ENCODE measurements around the gene TF. TPM values are rescaled to one million over a fixed set of nuclear protein-coding genes. Genes with fewer than 3 reads are reported as not detected.

Gene TF
- polyA plus RNA-seq, 3 donors, result 0.73 TPM; not detected in 2

DNA sequence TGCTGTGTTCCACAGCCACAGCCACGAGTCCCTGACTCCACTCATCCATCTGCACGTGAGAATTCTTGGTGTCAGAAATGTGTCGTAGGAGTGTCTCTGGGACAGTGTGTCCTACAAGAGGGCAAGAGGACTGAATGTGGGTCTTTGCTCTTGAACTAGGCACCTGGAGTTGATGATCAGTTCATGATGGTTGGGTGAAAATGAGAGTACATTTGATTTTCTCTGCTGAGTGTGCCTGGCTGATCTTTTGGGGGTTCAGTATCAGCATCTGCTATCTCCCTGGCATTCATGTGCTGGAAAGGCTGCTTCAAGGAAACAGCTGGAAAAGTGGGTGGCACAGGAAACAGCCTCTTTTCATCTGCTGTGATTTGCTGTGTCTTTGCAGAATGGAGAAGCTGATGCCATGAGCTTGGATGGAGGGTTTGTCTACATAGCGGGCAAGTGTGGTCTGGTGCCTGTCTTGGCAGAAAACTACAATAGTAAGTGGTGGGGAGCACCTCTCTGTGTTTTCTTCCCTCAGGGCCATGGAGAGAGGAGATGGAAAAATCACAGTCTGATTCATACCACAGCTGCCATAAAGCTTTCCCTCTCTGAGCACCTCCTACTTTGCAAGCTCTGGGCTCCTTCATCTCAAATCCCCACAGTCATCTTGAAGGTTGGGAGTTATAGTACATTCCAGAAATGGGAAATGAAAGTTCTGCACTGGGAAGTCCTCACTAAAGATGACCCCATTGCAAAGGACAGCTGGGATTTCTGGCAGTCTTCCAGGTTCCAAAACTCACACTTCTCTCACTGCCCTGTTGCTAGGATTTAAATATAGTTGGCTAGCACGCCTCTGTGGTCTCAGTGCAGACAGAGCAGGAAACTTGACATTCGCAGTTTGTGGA is 17.8 kb downstream of the TF start:
- H3K4me1 ChIP-seq (ENCODE audit: control insufficient read depth in 1 of 2, insufficient read depth in 2 of 2, low read length in 2 of 2), result no peaks in the 10 kb centered on the region
- peaks cover 0 to 2% of the 10 kb centered on the region in 2 donors for H3K27me3 ChIP-seq (ENCODE audit: control insufficient read depth in 2 of 2, insufficient read depth in 2 of 2, low read length in 2 of 2)
- no peaks in the 10 kb centered on the region for H3K36me3 ChIP-seq (replicated peaks in 1 of 2; ENCODE audit: control insufficient read depth in 1 of 2, insufficient read depth in 2 of 2, low read length in 2 of 2)
- Mint-ChIP-seq H3K9me3 (peaks cover 0 to 2% (median 0%) of the 10 kb centered on the region in 7 donors), H3K27ac (no peak overlapping the region), H3K36me3 (no peaks in the 10 kb centered on the region), H3K4me1 (peaks cover 6% of the 10 kb centered on the region), H3K27me3 (ENCODE audit: low read depth in 3 of 3) (peaks cover 0 to 9% (median 7%) of the 10 kb centered on the region in 3 donors), H3K4me3 (no peak overlapping the region)
- H3K9ac ChIP-seq (ENCODE audit: insufficient read depth, low read length, poor library complexity, severe bottlenecking), result no peak overlapping the region
- intact Hi-C loops (cut with micrococcal nuclease), result no loop called here
- no peak overlapping the region for H3K4me3 ChIP-seq (replicated peaks in 1 of 3; ENCODE audit: low read depth in 2 of 3, low read length in 3 of 3)
- H3K9me3 ChIP-seq (replicated peaks in 1 of 2; ENCODE audit: control insufficient read depth in 1 of 2, insufficient read depth in 1 of 2, low read length in 2 of 2), result no peaks in the 10 kb centered on the region
- no peaks in the 10 kb centered on the region for H3K79me2 ChIP-seq (ENCODE audit: insufficient read depth, low read length)
- H3K4me2 ChIP-seq (replicated peaks; ENCODE audit: extremely low read depth, low read length, poor library complexity, severe bottlenecking), result no peak overlapping the region
- no peak overlapping the region for H2AFZ ChIP-seq (ENCODE audit: insufficient read depth, low read depth, low read length, poor library complexity, severe bottlenecking)
- WGBS (ENCODE audit: insufficient coverage), result 38% methylated on average over 3 of the region's 6 CpGs
- no peak overlapping the region for H3K27ac ChIP-seq (ENCODE audit: low read depth in 1 of 2, low read length in 2 of 2)
- no peak for DNase-seq
- TF ChIP-seq, protein P1, sequence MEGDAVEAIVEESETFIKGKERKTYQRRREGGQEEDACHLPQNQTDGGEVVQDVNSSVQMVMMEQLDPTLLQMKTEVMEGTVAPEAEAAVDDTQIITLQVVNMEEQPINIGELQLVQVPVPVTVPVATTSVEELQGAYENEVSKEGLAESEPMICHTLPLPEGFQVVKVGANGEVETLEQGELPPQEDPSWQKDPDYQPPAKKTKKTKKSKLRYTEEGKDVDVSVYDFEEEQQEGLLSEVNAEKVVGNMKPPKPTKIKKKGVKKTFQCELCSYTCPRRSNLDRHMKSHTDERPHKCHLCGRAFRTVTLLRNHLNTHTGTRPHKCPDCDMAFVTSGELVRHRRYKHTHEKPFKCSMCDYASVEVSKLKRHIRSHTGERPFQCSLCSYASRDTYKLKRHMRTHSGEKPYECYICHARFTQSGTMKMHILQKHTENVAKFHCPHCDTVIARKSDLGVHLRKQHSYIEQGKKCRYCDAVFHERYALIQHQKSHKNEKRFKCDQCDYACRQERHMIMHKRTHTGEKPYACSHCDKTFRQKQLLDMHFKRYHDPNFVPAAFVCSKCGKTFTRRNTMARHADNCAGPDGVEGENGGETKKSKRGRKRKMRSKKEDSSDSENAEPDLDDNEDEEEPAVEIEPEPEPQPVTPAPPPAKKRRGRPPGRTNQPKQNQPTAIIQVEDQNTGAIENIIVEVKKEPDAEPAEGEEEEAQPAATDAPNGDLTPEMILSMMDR (IDR thresholded peaks at IDR 0.05), result no peak
- no peaks in the 10 kb centered on the region for H4K20me1 ChIP-seq (ENCODE audit: insufficient read depth, low read length)

DNA sequence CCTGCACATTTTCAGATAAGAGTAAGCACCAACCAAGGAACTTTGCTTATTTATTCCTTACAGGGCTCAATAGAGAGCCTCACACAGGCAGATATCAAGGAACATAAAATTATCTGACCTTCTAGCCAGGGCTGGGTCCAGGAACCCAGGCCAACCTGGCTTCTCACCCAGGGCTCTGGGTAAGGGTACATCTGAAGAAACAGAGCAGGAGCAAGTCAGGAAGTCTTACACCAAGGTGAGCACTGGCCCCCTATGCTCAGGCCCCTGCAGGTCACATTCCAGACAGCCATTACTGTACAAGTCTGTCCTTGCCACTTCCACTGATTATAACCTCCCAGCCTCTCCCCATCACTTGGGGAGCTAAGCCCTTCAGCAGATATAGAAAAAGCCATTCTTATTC is 19.1 kb downstream of the TF start:
- Histone ChIP-seq H2AFZ (ENCODE audit: insufficient read depth, low read depth, low read length, poor library complexity, severe bottlenecking) (no peak overlapping the region), H3K27me3 (ENCODE audit: control insufficient read depth in 2 of 2, insufficient read depth in 2 of 2, low read length in 2 of 2) (peaks cover 0 to 2% of the 10 kb centered on the region in 2 donors), H3K4me1 (ENCODE audit: control insufficient read depth in 1 of 2, insufficient read depth in 2 of 2, low read length in 2 of 2) (no peaks in the 10 kb centered on the region), H3K79me2 (ENCODE audit: insufficient read depth, low read length) (no peaks in the 10 kb centered on the region), H4K20me1 (ENCODE audit: insufficient read depth, low read length) (no peaks in the 10 kb centered on the region), H3K4me2 (replicated peaks; ENCODE audit: extremely low read depth, low read length, poor library complexity, severe bottlenecking) (no peak overlapping the region), H3K9me3 (replicated peaks in 1 of 2; ENCODE audit: control insufficient read depth in 1 of 2, insufficient read depth in 1 of 2, low read length in 2 of 2) (no peaks in the 10 kb centered on the region), H3K9ac (ENCODE audit: insufficient read depth, low read length, poor library complexity, severe bottlenecking) (no peak overlapping the region), H3K4me3 (replicated peaks in 1 of 3; ENCODE audit: low read depth in 2 of 3, low read length in 3 of 3) (no peak overlapping the region), H3K27ac (ENCODE audit: low read depth in 1 of 2, low read length in 2 of 2) (no peak overlapping the region), H3K36me3 (replicated peaks in 1 of 2; ENCODE audit: control insufficient read depth in 1 of 2, insufficient read depth in 2 of 2, low read length in 2 of 2) (no peaks in the 10 kb centered on the region)
- intact Hi-C loops (cut with micrococcal nuclease), result no loop called here
- H3K36me3 Mint-ChIP-seq, result no peaks in the 10 kb centered on the region
- TF ChIP-seq, protein P1 (IDR thresholded peaks at IDR 0.05), result no peak
- H3K27me3 Mint-ChIP-seq (ENCODE audit: low read depth in 3 of 3), result peaks cover 0 to 7% (median 5%) of the 10 kb centered on the region in 3 donors
- H3K4me1 Mint-ChIP-seq, result peaks cover 6% of the 10 kb centered on the region
- no peak overlapping the region for H3K27ac Mint-ChIP-seq
- no peak for DNase-seq
- H3K4me3 Mint-ChIP-seq, result no peak overlapping the region
- H3K9me3 Mint-ChIP-seq, result no peaks in the 10 kb centered on the region

Data from CD14-positive monocyte (primary cell).